Right atrium auricular region (tissue), 2 donors: Measurements from ENCODE around the gene GABRG3. TPM values are rescaled to one million over a fixed set of nuclear protein-coding genes. Genes with fewer than 3 reads are reported as not detected.
"Not testable (repeated sequence)": the region's sequence is repeated elsewhere in the genome, so short reads cannot be mapped to it uniquely, and the experiment has no call there.

Experiments used
- DNase-seq: peaks from one replicate; pipeline ENCODE4 v3.0.0-alpha.2; 2019; ENCODE audit warnings: low spot score
- H3K27ac ChIP-seq, 2 donors: fragments of 200-600 bp; sonication (generic); 1 replicate in 1 of 2; 2 replicates in 1 of 2; pipeline ENCODE4 v1.5.1; 2016 to 2019
- H3K27me3 ChIP-seq, 2 donors: fragments of 200-600 bp; sonication (generic); one replicate each; pipeline versions ENCODE4 v1.5.1 to v1.6.0; 2017 to 2019
- H3K36me3 ChIP-seq: fragments of 200-600 bp; sonication (generic); one replicate; pipeline ENCODE4 v1.5.1; 2016
- H3K4me1 ChIP-seq, 2 donors: fragments of 200-600 bp; sonication (generic); one replicate each; pipeline versions ENCODE4 v1.5.1 to v1.6.0; 2017 to 2019
- H3K4me3 ChIP-seq, 2 donors: fragments of 200-600 bp; sonication (generic); 1 replicate in 1 of 2; 2 replicates in 1 of 2; pipeline ENCODE4 v1.5.1; 2017 to 2019; ENCODE audit warnings: mild to moderate bottlenecking in 1 of 2, moderate library complexity in 1 of 2
- H3K9me3 ChIP-seq, 2 donors: fragments of 200-600 bp; sonication (generic); one replicate each; pipeline ENCODE4 v1.5.1; 2019
- total RNA-seq, 2 donors: library from RNA; depleted of rRNA; stranded (reverse); fragments of >200 nt; gene quantifications; one replicate each; pipeline ENCODE4 v1.1.0, GENCODE V29; 2016
- TF ChIP-seq, protein P1 (sequence below), 2 donors: fragments of 200-600 bp; sonication (generic); IDR thresholded peaks; one replicate each; pipeline ENCODE4 v1.5.1; 2019; ENCODE audit warnings: antibody characterized with exemption in 2 of 2

Gene GABRG3
- total RNA-seq, 2 donors from 2014 or later = not detected

DNA sequence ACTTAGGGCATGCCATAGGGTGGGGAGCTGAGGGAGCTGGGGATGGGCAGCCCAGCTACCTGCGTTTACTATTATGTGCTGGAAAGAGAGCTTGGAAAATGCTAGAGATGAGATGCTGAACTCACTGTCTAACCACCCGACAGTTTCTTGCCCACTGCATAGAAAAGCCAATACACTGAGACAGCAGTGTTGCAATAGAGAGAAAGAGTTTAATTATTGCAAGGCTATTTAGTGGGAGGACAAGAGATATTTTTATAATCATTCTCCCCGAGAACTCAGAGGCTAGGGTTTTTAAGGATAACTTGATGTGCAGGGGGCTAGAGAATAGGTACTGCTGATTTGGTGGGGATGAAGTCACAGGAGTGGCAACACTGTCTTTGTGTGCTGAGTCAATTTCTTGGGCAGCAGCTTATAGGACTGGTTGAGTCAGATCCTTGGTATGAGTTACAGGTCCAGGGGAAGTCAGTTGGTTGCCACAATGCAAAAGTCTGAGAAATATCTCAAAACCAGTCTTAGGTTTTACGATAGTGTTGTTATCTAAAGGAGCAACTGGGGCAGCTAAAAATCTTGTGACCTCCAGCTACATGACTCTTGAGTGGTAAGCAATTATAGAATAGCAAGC is 205.9 kb downstream of the GABRG3 start:
- no peak overlapping the region for H3K4me3 ChIP-seq
- H3K27ac ChIP-seq = no peak overlapping the region
- DNase-seq = no peak
- peaks cover 6 to 31% of the 10 kb centered on the region in 2 donors for H3K9me3 ChIP-seq
- H3K36me3 ChIP-seq = no peaks in the 10 kb centered on the region
- no peaks in the 10 kb centered on the region for H3K4me1 ChIP-seq
- no peaks in the 10 kb centered on the region for H3K27me3 ChIP-seq
- TF ChIP-seq, protein P1, sequence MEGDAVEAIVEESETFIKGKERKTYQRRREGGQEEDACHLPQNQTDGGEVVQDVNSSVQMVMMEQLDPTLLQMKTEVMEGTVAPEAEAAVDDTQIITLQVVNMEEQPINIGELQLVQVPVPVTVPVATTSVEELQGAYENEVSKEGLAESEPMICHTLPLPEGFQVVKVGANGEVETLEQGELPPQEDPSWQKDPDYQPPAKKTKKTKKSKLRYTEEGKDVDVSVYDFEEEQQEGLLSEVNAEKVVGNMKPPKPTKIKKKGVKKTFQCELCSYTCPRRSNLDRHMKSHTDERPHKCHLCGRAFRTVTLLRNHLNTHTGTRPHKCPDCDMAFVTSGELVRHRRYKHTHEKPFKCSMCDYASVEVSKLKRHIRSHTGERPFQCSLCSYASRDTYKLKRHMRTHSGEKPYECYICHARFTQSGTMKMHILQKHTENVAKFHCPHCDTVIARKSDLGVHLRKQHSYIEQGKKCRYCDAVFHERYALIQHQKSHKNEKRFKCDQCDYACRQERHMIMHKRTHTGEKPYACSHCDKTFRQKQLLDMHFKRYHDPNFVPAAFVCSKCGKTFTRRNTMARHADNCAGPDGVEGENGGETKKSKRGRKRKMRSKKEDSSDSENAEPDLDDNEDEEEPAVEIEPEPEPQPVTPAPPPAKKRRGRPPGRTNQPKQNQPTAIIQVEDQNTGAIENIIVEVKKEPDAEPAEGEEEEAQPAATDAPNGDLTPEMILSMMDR (IDR thresholded peaks at IDR 0.05) = no peak

DNA sequence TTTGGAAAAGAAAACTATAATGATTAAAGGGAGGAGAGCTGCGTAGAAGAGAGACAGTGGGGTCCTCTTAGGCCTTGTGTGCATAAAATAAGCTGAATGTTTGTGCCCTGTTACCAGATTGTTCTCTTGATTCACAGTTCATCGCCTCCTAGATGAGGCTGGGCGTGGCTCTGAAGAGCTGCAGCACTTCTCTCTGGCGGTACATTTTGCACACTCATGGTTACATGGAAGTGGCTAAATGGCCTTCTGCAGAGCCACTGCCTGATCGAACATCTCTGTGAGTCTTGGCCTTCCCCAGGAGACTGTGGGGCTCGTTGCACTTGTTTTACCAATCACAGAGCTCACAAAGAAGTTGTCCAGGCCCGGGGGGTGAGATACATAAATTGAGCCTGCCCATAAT is 208.8 kb downstream of the GABRG3 start:
- Histone ChIP-seq H3K27me3 (no peaks in the 10 kb centered on the region), H3K4me3 (no peak overlapping the region), H3K9me3 (peaks cover 6 to 31% of the 10 kb centered on the region in 2 donors), H3K27ac (no peak overlapping the region), H3K36me3 (no peaks in the 10 kb centered on the region), H3K4me1 (no peaks in the 10 kb centered on the region)
- TF ChIP-seq, protein P1 (IDR thresholded peaks at IDR 0.05) = no peak
- no peak for DNase-seq

DNA sequence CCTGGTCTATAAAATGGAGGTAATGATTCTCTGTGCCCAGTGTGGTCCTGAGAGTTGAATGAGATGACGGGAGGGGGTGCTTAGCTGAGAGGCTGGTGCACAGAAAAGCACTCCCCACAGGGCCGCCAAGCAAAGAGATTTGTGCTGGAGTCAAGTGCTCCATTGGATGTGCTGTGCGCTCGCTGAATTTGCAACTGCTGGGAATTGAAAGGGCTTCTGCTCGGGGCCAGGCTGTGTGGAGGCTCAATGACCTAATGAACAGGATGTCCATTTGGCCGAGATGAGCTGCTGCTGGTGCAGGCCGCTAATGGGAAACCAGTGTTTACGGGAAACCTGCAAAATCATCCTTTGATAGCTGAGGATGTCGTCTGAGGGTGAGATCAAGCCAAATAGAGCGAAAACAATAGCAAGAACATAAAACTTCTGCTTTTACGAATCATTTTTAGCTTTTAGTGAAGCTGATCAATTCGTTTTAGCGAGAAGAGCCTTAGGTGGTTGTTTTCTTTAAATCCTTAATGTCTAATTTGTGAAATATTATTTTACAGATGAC is 211.7 kb downstream of the GABRG3 start:
- no peak overlapping the region for H3K27ac ChIP-seq
- DNase-seq = no peak
- H3K27me3 ChIP-seq = no peaks in the 10 kb centered on the region
- no peaks in the 10 kb centered on the region for H3K4me1 ChIP-seq
- peaks cover 0 to 14% of the 10 kb centered on the region in 2 donors for H3K9me3 ChIP-seq
- H3K36me3 ChIP-seq = no peaks in the 10 kb centered on the region
- TF ChIP-seq, protein P1 (IDR thresholded peaks at IDR 0.05) = no peak
- H3K4me3 ChIP-seq = no peak overlapping the region

DNA sequence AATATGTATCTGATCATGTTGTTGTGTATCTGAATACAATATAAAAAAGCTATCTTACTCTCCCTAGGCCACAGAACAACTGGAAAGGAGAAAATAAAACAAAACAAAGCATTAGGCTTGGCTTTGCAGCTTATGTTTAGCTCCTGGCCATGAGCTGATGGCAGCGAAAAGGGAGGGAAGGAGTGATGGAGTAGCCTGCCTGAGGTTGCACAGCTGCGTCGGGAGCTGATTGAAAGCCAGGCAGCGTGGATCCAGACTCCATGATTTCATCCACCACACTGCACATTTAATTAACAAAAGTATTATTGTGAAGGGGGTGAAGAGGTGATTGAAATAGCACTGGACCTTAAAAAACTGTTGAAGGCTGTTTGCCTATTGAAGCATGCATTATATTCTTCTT is 212.2 kb downstream of the GABRG3 start:
- Histone ChIP-seq H3K4me1 (no peaks in the 10 kb centered on the region), H3K36me3 (no peaks in the 10 kb centered on the region), H3K27ac (no peak overlapping the region), H3K9me3 (peaks cover 0 to 11% of the 10 kb centered on the region in 2 donors), H3K27me3 (no peaks in the 10 kb centered on the region), H3K4me3 (no peak overlapping the region)
- TF ChIP-seq, protein P1 (IDR thresholded peaks at IDR 0.05) = no peak
- DNase-seq = no peak

DNA sequence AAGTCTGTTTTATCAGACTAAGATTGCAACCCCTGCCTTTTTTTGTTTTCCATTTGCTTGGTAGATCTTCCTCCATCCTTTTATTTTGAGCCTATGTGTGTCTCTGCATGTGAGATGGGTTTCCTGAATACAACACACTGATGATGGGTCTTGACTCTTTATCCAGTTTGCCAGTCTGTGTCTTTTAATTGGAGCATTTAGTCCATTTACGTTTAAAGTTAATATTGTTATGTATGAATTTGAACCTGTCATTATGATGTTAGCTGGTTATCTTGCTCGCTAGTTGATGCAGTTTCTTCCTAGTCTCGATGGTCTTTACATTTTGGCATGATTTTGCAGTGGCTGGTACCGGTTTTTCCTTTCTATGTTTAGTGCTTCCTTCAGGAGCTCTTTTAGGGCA is 220.5 kb downstream of the GABRG3 start:
- not testable (repeated sequence) for H3K36me3 ChIP-seq, H3K4me3 ChIP-seq, DNase-seq, H3K27ac ChIP-seq, H3K27me3 ChIP-seq, H3K9me3 ChIP-seq, H3K4me1 ChIP-seq

DNA sequence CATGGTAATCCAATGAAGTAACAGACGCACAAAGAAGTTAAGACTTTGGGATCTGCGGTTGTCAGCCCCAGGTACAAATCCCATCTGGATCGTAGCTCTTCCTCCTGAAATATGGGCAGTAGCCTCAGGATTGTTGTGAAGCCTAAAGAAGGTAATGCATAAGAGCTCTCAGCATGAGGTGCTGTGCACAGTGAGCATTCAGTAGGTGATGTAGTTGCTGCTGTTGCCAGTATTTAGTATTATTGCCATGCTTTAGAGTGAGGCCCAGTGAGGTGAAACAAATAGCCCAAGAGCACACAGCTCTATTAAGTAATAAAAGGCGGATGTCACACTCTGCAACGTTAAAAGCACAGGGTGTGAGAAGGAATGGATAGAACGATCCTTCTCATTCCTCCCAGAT is 225.7 kb downstream of the GABRG3 start:
- Histone ChIP-seq H3K27ac (no peak overlapping the region), H3K9me3 (peaks cover 0 to 6% of the 10 kb centered on the region in 2 donors), H3K27me3 (no peaks in the 10 kb centered on the region), H3K36me3 (no peaks in the 10 kb centered on the region), H3K4me3 (no peak overlapping the region), H3K4me1 (no peaks in the 10 kb centered on the region)
- DNase-seq = no peak
- TF ChIP-seq, protein P1 (IDR thresholded peaks at IDR 0.05) = no peak
